AG20443 (cell line): Measurements from ENCODE around the gene MYF6.

Source experiments
- DNase-seq: peaks from one replicate; pipeline ENCODE4 v3.0.0; 2012; ENCODE audit warnings: low spot score, mixed read lengths

MYF6 gene

DNA sequence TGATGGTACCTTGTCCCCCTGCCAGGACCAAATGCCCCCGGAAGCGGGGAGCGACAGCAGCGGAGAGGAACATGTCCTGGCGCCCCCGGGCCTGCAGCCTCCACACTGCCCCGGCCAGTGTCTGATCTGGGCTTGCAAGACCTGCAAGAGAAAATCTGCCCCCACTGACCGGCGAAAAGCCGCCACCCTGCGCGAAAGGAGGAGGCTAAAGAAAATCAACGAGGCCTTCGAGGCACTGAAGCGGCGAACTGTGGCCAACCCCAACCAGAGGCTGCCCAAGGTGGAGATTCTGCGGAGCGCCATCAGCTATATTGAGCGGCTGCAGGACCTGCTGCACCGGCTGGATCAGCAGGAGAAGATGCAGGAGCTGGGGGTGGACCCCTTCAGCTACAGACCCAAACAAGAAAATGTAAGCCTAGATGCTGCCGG is 410 bp downstream of the MYF6 start:
- DNase-seq: no peak

DNA sequence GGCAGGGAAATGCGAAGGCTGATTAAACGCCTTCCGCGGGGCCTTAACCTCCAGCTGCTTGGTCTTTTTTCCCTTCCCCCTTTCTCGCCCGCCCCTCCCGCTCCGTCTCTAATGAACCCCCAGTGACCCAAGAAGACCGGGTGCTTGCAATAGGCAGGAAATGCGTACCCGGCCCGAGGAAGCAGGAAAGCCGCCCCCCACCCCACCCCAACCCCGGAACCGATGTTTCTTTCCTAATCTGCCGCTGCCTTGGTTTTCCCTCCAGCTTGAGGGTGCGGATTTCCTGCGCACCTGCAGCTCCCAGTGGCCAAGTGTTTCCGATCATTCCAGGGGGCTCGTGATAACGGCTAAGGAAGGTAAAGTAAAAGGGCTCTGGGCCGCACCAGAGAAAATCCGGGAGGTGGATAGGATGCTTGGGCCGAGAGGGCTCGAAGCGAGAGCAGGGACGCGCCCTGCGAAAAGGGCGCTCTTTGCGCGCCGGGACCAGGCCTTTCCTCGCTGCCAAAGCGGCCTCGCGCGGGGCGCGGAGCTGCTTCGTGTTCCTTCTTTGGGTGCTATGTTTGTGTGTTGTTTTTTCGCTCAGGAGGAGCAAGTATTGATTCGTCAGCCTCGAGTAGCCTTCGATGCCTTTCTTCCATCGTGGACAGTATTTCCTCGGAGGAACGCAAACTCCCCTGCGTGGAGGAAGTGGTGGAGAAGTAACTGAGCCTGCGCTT is 983 bp downstream of the MYF6 start:
- no peak for DNase-seq

DNA sequence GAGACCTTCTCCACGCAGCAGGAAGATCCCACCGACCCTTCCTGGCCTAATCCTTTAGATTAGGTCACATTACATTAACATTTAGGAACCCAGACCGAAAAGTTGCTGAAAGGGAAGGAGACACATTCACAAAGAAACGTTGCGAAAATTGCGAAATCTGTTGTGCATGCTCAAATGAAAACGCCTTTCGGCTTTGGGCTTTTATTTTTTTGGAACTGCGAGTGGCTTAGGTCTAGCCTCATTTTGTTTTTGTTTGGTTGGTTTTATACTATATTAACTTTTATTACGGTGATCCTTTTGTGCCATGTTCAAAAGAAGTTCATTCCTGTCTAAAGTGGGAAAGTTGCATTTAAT is 1.5 kb downstream of the MYF6 start:
- DNase-seq: no peak

DNA sequence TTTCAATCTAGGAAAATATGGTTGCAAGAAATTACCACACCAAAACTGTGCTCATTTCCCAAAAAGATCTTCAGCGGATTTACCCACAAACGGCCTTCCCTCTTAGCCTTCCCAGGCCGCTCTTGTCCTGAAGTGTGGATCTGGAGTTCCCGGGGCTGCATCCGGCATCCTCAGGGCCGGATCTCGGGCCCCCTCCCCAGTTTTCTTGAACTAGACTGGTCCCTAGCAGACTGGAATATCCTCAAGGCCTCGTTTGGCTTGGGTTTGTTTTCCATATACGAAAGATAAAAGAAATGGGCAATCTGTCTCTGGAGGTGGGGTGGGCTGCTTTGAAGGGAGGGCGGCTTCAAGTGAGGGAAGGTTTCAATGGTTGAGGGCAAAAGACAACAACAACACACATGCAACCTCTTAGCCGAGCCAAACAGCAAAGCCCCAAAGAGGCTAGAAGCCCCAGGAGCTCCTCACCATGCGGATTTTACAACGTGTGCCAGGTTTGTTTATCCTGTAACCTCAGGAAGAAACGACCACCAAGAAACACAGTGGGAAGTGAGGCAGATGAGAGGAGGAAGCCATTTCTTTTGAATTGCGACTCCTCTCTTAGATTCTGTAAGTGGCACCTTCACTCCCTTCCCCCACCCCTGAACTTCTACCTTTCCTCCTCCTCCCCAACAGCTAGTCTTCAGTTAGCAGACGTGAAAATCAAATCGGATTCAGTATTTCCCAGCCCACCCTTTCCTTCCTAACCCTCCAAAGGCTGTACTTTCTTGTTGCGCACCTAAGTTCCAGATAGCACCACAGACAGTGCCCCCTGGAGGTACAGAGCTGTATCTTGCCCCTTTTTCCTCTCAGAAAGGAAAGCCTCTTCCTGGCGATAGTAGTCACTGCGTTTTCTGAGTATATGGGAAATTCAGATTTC is 2.6 kb downstream of the MYF6 start:
- DNase-seq: no peak

DNA sequence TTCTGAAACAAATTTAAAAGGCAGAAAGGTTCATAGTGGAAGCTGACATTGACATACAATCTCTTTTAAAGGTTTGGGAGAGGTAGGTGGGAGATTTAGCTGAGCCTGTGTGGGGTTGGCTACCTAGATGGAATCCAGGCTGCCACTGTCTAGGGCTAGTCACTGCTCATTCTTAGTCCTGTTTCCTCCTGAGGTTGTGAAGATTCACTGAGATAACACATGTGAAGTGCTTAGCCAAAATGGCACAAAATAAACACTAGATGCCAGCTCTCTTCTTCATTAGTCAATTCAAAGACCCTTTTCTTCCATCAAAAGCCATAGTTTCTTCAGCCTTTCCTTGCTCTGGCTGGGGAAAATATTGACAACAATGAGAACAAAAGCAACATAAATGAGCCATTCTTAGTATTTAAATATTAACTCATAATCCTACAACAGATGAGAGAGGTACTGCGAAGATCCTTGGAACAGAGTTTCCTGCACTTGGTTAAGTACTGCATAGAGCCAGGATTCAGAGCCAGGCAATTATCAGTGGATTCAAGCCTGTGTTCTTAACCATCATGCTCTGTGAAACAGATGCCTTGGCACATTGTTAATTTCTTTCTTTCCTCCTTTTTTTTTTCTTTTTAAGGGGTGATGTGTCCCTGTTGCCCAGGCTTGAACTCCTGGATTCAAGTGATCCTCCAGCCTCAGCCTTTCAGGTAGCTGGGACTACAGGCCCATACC is 3.5 kb downstream of the MYF6 start:
- DNase-seq: no peak

DNA sequence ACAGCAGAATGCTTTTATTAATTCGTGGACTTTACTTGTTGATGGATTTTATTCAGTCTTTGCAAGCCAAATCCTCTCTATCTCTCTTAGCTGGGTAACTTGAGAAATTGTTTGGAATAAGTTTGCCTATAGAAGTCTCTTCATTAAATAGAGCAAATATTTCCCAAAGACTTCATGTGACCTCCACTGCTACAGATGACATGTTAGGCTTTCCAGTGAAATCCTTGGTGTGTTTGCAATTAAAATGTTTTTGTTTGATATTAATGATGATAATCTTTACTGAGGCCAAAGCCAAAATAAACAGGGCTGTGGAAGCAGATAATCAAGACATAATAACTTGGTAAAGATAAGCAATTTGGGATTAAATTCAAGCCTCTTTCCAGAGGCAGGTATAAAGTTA is 4.4 kb downstream of the MYF6 start:
- DNase-seq: no peak

DNA sequence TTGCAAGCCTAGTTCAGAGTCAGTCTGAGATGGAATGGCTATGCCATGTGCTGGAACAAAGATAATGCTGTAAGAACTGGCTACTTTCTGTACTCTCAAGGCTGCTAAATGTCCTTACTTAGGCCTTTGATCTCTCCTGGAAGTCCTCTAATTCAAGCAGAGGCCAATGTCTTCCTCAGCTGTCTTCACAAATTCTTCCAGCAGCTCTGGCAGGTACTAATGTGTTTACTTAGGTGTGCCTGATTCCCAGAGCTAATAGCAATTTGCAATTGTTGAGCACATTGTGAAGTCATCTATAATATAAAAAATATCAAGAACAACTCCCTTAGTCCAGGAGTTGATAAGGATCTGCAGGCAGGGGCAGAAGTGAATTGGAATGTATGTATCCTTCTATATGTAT is 5.4 kb downstream of the MYF6 start:
- DNase-seq: no peak

DNA sequence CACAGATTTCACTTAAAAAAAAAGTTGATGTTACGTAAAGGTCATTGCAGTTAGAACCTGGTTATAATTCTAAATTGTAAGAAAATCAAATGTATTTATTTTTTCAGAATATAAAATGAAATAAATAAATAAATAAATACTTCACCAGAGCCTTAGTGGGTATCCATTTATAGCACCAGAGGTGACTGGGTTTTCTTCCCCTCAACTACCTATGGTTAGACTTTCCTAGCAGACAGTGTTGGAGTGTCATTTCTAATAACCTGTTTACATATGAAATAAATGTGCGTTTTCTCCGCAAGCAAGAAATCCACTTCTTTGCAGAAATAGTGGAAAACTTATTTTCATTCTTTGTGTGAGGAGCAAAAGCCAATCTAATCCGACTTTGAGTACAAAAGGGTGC is 6.0 kb downstream of the MYF6 start:
- DNase-seq: no peak

DNA sequence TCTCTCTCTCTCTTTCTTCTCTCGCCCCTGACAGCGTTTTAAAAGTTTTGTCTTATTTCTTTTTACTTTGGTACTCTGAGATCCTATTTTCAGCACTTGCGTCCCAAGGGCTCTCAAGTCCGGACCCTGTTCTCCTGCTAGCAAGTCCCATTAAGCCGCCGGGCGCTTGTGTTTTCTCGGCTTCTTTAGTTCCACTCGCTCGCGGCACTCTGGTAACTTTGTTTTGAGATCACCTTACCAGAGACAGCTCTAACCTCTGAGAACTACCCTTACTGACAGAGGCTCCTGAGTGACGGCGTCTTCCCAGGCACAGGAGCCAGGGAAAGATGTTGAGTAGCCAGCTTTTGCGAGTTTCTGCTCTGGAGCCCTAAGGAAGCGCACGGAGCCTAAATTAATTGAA is 6.6 kb downstream of the MYF6 start:
- no peak for DNase-seq

DNA sequence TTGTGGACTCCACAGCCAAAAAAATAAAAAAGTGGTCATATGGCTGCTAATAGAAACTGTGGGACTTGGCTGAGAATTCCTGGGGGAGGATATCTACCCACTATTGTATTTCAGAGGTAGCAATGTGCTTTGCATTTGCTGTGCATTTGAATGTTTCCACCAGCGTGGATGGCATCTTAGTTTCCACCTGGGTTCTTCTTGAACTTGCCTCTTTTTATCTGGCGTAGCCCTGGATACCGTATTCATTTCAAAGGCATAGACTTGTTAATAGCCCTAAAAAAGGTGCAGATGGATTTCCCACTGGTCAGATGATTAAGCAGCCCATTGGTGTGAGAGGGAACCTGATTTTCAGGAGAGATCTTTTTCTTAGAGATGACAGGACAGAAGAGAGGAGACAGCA is 7.4 kb downstream of the MYF6 start:
- DNase-seq: no peak

DNA sequence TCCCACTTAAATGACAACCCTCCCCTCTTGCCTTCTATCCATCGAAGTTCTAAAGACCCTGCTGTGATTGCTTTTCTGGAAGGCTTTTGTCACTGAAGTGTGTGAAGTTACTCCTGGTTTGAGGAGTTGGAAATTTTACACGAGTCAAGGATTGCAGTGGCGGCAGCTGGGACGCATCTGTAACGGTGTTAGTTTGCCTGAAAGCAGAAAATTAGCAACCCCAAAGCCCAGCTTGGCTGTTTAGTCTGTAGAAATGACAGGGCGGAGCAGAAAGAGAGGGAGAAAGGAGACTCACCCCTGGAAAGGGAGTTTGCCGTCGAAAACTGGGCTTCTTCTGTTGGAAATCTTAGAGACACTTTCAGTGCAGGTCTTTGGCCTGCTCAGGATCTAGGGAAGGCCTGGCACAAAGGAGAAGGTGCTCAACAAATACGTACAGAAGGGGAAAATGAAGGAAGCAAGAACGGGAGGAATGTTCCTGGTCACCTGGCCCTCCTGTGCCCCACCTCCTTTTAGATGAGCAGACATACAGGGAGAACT is 8.3 kb downstream of the MYF6 start:
- DNase-seq: no peak

DNA sequence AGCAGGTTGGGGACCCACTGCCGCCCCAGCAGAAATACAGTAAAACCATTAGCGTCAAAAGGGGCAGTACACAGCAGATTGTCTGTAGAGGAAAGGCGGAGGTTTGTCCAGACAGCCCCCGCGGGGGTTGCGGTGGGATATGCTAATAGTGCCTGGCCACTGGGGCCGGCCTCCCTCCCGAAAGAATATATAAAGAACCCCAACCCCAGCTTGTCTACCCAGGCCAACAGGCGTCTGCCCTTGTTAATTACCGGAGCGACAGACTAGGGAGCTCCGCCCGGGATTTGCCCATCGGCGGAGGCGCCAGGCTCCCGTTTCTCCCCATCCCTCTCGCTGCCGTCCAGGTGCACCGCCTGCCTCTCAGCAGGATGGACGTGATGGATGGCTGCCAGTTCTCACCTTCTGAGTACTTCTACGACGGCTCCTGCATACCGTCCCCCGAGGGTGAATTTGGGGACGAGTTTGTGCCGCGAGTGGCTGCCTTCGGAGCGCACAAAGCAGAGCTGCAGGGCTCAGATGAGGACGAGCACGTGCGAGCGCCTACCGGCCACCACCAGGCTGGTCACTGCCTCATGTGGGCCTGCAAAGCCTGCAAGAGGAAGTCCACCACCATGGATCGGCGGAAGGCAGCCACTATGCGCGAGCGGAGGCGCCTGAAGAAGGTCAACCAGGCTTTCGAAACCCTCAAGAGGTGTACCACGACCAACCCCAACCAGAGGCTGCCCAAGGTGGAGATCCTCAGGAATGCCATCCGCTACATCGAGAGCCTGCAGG is 9.4 kb downstream of the MYF6 start, which contains the start of gene MYF5:
Gene MYF5 (plus strand): TSS at position 217 of the 774 bp plus-strand sequence. CDS start 152 bp downstream, at position 369.
- no peak for DNase-seq

DNA sequence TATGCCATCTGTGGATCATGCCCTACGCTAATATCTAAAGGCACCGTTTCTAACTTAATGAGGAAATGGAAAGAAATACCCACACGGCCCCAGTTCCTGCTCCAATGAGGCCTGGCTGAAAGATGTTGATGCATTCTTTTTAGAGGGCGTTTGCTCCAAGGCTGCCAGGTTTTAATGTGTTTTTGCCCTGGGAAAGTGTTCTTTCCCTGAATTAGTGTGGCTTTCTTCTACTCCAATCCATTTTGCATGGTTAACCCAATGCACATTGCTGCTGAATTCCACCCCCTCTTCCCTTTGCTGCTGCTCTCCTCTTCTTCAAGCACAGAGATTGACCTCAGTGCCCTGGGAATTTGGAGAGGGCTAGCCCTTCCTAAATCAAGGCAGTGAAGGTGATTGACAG is 10.4 kb downstream of the MYF6 start:
- DNase-seq: no peak

DNA sequence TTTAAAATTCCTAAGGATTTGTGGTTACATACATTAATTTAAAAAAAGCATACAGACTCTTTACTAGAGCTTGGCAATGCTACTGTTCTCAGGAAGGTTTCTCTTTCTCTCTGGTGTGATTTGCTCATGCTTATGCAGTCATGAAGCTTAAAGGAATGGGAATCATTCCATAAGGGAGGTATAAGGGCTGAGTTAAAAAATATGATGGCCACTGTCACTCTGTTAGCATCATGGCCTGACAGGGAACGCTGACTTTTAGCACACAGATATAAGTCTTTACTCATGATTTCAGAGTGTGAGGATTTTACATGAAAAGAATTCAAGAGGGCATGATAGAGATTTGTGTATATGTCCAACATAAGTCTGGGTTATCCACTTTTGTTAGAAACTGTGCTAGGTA is 13.1 kb downstream of the MYF6 start:
- DNase-seq: no peak

DNA sequence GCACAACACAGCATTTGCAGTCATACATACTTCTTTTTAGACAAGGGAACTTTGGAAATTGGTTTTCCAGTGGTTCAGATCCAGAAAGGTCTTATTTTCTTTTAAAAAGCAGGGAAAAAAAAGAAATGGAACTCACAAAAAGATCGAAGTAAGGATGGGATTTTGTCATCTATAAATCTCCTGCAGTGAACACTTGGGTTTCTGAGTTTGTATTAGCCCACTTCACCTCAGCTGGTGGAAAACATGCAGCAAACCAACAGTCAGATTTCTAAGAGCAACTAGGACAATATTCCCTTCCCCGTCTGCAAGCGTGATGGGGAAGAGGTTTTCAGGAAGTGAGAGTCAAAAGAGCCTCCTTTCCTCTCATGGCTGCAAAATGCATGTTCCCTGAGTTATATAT is 13.9 kb downstream of the MYF6 start:
- DNase-seq: no peak

DNA sequence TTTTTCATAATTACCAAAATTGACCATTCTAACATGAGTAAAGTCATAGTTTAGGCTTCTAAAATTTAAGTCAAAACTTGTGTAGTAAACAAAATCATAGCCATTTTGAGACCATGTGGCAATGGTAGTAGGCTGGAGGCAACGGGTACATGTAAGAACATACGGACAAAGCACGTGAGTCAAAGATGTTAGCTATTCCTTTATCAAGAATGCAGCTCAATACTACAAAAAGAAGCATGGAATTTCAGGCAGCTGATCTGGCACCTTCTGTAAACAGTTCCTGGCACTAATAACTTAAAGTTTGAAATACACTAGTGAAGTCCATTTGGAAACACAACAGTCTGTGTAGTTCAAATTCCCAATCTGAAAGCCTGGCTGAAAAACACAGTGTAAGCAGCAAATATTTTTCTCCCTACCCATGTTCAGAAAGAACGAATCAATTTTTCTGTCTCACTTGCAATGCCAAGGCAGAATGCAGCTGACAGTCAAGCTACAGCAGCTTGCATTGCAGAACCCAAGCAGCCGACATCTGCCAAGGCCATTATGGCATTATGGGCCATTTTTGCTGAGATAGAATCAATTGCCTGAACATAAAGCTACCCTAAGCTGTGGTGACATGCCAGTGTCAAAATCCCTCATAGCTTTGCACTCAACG is 38.5 kb downstream of the MYF6 start:
- no peak for DNase-seq

DNA sequence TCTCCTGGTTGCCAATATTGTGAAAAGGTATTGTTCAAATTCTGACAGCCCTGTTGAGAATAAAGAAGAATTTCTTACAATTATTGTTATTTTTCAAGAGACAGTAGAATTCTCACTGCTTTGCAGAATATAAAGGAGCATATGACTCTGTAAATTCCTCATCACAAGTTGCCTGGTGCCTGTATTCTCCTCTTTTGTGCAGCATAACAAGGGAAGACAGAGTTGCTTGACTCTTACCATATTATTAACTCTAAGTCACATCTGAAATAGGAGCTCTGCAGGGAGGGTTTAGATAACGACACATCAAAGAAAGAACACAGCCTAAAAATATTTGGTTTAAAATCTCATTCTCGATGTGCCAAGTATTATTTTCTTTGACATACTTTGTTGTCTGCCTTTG is 40.4 kb downstream of the MYF6 start:
- DNase-seq: no peak

DNA sequence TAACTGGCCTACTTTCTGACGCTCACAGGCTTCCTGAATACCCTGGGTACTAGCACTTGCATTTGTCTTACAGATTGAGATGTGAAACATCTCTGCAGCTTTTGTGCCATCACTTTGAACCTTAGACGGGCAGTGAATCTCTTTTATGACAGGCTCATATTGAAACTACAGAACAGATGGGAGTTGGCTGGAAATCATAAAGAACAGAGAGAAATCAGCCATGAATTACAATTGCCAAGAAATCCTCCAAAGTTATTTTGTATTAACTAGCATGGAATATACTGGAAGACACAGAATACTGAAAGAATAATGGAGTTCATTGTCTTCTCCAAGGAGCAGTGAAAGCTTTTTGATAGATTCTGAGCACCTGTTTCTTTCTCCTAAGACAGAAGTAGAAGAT is 42.0 kb downstream of the MYF6 start:
- DNase-seq: no peak

DNA sequence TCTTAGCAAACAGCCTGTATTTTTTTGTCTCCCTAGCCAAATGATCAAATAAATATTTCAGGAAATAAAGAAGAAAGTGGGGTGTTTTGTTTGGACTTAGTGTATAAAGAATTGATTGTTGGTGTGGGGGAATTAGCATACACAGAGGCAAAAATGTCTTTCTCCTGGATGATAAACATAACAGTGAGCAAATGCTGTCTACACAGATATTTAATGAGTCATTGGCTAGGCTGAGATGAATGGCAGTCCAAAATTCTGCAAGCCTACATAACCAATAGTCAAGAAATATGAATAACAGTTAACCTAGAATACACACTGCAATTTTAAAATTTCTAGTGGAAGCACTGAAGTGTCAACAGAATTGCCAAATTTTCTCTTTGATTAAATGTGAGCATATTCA is 45.0 kb downstream of the MYF6 start:
- DNase-seq: no peak

DNA sequence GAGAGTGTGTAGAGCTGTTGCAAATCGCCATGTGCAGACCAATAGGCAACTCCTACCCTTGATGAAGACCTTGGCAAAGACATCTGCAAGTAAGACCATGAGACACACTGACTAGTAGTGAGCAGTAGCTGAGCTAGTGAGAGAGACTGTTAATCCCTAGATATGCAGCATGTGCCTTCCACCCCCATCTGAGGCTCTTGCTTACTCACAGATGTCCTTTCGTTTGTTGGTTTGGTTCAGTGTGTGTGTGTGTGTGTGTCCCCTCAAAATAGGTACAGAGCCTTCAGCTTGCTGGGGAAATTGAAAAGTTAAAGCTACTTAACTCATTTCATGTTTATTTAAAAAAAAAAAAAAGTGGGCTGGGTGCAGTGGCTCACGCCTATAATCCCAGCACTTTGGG is 46.8 kb downstream of the MYF6 start:
- DNase-seq: no peak

DNA sequence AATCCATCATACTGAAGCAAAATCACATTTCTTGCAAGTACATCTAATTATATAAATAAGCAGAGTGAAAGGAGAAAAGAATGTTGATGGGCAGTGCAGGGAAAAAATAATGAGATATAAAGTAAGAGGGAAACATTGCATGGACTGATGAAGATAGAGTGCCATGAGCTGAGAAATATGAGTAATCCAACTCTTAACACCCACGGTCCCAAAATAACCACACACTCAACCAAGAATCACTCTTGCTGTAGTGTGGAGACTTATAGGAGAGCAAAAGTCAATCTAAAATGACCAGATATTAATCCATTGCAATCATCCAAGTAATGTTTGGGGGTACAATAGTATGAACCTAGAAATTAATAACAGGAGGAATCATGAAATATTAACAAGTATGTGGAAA is 49.4 kb downstream of the MYF6 start:
- no peak for DNase-seq
